Head of caudate nucleus (tissue), 42 donors: ENCODE measurements around the gene EDAR.

Experiments used
- DNase-seq, 42 donors: peaks; one replicate each; pipeline versions ENCODE4 v3.0.0 to v3.0.0-alpha.2; 2020 to 2021; ENCODE audit warnings: mixed read lengths in 7 of 42
- intact Hi-C: fragments of 100-400 bp; cut with DNase I; formaldehyde crosslinking; loops from one replicate; pipeline ENCODE4 v1.15.0; 2022

Gene EDAR

GRCh38 chr2:108931372-108931771 is 57.6 kb downstream of the EDAR start:
- peak in 1 of 42 donors; percentile 4 for DNase-seq
- intact Hi-C loops, result no loop called here

- no peak for DNase-seq
- intact Hi-C loops, result no loop called here
Measured at GRCh38 chr2:108929807-108930425, 59.1 kb downstream of the EDAR start.

DNA sequence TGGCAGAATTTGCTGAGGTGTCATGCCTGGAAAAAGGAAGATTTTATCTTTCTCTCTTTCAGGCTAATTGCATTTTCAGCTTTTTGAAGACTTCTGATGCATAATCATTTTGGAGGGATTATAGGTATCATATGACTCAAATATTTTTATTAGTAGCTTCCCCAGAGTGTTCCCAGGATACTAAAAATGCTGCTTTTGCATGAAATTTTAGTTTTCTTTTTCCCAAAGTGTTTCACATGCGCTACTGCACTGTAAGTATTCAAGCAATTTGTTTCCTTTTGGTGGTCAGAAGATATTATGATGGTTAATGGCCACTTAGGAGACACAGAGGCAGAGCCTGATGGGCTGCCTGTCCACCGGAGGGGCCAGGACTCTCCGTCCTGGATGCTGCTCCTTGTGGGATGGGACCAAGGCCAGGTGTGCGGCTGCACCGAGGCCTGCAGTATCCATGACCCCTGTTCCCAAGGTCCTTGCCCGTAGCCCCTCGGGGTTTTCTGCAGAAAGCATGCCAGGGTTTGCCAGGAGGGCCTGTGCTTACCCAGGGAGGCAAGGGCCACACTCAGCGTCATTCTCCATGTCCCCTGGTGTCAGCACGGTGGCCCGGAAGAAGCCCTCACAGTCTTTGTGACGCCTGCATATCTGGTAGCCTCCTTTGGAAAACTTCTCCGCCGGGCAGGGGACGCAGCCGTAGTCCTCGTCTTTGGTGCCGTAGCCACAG is 60.2 kb downstream of the EDAR start:
- intact Hi-C loops, result no loop called here
- DNase-seq, result no peak

GRCh38 chr2:108927936-108928659 is 60.9 kb downstream of the EDAR start:
- DNase-seq, result peak in 30 of 42 donors; percentile 17 to 71 (median 50)
- intact Hi-C loops, result no loop called here

DNA sequence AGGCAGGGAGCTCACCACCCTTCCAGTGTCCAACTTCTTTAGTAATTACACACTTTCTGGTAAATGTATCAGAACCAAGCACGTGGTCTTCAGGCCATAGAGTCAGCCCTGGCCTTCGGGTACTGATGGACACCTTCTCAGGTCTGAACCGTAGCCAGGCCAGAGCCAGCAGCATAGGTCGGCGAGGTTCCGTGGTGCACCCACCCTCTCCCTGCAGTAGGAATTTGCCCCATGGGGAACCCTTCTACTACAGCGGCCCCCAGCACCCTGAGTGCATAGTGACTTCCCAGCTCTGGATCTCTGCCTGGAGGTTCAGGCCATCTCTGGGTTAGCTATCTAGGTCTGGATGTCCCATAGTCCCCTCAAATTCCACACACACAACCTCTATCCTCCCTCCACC is 61.6 kb downstream of the EDAR start:
- peak in 2 of 42 donors; percentile 6 to 13 for DNase-seq
- intact Hi-C loops, result no loop called here

DNA sequence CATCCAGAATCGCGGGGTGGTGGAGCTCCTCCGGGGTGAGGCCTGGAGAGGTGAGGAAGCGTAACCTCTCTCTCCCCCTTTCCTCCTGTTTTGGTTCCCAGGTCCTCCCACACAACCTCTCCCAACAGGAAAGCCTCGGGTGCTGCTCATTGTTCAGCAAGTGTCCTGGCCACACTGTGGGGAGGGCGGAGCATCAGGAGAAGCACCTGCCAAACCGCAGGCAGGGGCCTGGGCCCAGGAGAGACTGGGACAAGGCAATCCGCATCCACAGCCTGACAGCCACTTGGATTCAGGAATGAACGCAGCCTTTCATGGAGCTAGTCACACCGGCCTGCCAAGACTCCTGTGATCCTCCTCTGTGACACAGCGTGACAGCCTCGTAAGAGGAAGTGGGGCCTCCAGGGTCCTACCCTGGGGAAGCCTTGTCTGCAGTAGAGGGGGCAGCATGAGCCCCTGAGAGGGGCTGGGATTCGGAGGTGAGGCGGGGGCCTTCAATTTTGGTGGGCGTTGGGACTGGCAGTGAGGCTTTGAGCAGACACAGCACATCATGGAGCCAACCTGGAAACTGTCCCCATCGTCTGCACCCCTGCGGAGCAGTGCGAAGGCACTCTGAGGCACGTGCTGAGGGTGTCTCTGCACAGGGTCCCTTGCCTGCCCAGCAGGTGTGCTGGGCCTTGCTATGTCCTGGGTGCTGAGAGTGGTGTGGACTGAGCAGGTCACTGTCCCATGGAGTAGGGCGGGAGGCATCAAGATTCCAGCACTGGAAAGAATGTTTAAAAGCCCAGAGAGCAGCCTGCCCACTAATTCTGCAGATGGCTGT is 62.2 kb downstream of the EDAR start:
- DNase-seq, result peak in 2 of 42 donors; percentile 8 to 9
- intact Hi-C loops, result no loop called here

DNA sequence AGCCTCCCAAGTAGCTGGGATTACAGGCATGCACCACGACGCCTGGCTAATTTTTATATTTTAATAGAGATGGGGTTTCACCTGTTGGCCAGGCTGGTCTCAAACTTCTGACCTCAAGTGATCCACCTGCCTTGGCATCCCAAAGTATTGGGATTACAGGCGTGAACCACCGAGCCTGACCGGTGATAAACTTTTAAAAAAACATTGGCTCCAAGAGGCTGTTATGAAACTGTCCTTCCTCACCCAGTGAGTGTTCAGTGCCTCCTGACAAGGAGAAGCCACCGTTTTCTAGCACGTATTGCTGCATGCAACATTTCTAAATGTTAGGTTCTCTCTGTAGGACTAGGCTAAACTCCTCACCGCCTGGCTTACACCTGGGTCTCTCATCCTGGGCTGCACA is 63.3 kb downstream of the EDAR start:
- DNase-seq, result peak in 3 of 42 donors; percentile 1 to 10 (median 7)

GRCh38 chr2:108925286-108925685 is 63.7 kb downstream of the EDAR start:
- peak in 4 of 42 donors; percentile 4 to 33 (median 20) for DNase-seq

More for the DNA sequence above, 63.3 kb downstream of the EDAR start:
- intact Hi-C loops, result no loop called here

GRCh38 chr2:108924580-108925251 is 64.3 kb downstream of the EDAR start:
- intact Hi-C loops, result no loop called here
- peak in 3 of 42 donors; percentile 15 to 30 (median 17) for DNase-seq

More at GRCh38 chr2:108925286-108925685, 63.7 kb downstream of the EDAR start:
- intact Hi-C loops, result no loop called here

DNA sequence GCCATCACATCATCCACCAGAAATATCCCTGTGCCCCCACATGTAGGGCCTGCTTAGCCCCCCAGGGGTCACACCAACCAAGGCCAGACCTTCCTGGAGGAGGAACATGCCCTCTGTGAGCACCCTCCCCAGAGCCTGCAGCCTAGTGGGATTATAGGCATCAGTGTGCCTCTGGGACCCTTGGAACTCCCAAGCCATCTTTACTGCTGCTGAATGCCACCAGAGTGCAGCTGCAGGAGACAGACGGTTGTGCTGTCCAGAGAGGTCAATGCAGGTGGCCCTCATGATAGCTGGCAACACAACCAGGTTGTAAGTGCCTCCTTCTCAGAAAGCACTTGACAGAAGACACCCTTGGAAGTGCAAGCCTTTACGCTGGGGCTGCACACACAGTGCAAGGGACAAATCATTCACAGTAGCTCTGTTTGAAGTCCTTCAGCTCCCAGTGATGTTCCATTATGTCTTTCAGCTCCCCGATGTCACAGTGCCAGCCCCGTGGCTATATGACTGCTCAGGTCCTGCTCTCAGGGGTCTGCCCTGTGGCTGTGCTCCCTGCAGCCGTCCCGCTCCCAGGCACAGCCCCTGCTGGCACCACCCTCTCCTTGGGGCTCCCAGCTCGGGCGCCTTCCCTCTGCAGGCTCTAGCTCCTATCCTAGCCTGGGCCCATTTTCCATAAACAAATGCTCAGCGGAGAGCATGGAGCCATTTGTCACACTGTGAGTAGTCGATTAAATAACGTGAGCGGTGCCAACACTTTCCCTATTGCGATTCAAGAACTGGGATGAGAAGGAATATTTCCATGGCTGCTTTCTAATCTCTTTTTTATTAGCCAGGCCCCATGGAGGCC is 65.1 kb downstream of the EDAR start:
- intact Hi-C loops, result no loop called here
- peak in 9 of 42 donors; percentile 0 to 39 (median 6) for DNase-seq

GRCh38 chr2:108923019-108923700 is 65.9 kb downstream of the EDAR start:
- intact Hi-C loops, result no loop called here
- peak in 12 of 42 donors; percentile 1 to 27 (median 8) for DNase-seq

GRCh38 chr2:108922141-108922915 is 66.7 kb downstream of the EDAR start:
- intact Hi-C loops, result no loop called here
- peak in 12 of 42 donors; percentile 5 to 62 (median 24) for DNase-seq

DNA sequence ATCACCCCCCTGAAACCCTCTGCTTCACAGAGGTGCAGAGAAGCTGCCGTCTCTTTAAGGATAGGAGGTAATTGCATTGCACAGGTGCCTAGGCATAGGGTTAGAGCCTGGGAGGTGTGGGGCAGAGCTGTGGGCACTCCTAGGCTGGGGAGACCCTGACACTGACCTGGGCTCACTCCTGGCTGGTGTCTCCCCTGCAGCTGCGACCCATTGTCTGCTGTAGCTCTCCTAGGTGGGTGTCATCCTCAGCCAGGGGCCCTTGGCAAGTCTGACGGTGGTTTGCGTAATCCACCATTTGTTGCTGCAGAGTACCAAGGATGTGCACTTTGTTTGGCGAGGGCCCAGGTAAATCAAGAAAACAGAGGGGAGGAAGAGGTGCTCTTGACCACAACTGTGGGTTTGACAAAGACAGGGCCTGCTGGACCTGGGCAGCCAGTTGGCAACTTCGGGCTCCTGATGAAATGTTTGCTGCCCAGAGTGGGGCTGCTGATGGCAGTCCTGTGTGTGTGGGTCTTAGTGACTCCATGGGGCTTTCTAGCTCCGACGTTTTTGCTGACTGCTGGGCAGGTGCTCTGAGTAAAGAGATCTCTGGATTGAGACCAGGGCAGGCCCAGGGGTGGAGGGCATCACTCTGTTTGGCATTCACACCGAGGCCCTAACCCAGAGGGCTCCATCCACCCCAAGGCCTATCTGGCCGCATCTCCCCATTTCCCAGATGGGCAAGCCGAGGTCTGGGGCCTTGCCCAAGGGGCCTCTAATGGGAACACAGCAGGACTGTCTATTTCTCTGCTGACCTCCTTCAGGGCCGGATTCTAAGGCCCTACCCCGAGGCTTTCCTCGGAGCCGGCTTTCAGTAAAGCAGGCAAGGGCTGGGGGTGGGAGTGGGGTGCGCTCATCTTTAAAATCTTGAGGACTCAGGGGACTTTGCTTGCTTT is 67.7 kb downstream of the EDAR start:
- intact Hi-C loops, result no loop called here
- DNase-seq, result peak in 12 of 42 donors; percentile 1 to 30 (median 11)

DNA sequence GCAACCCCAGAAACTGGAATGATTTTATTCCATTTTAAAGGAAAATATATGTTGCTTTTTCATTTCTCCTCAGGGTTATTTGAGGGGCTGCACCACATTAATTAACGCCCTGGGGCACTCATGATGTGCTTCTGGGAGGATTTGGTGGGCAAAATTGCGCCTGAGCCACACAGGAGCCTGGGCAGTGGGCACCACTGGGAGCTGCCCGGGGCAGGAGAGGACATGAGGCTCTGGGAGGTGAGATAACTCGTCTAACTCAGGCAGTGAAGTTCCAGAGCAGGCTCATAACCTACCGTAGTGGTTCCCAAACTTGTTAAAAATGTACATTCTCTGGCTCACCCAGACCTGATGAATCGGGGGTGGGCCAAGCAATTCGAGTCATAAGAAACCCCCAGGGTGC is 68.3 kb downstream of the EDAR start:
- intact Hi-C loops, result no loop called here
- DNase-seq, result peak in 5 of 42 donors; percentile 2 to 18 (median 4)
